Epithelial cell of prostate (primary cell): ENCODE measurements around the gene F7.
"Not testable (repeated sequence)": the region's sequence is repeated elsewhere in the genome, so short reads cannot be mapped to it uniquely, and the experiment has no call there.

ENCODE experiments used
- DNase-seq: peaks from one replicate; pipeline ENCODE4 v3.0.0-alpha.2; 2011; ENCODE audit warnings: low read depth, low spot score
- H3K27ac ChIP-seq: fragments of 450-650 bp; 2 replicates; pipeline ENCODE4 v1.5.1; 2017; ENCODE audit warnings: mild to moderate bottlenecking

The F7 gene

GRCh38 chr13:113096052-113096744, 9.4 kb upstream of the F7 start:
- DNase-seq: no peak
- H3K27ac ChIP-seq: no peak overlapping the region

GRCh38 chr13:113096745-113097305, 8.8 kb upstream of the F7 start:
- no peak overlapping the region for H3K27ac ChIP-seq
- DNase-seq: no peak

GRCh38 chr13:113097651-113098050, 7.9 kb upstream of the F7 start:
- H3K27ac ChIP-seq: no peak overlapping the region
- DNase-seq: no peak

GRCh38 chr13:113098162-113098732, 7.3 kb upstream of the F7 start:
- no peak overlapping the region for H3K27ac ChIP-seq

GRCh38 chr13:113099142-113099541, 6.4 kb upstream of the F7 start:
- no peak for DNase-seq
- H3K27ac ChIP-seq: no peak overlapping the region

More at GRCh38 chr13:113098162-113098732, 7.3 kb upstream of the F7 start:
- DNase-seq: no peak

- H3K27ac ChIP-seq, DNase-seq: not testable (repeated sequence)
Measured at GRCh38 chr13:113102302-113102701, 3.3 kb upstream of the F7 start.

GRCh38 chr13:113102727-113103126, 2.9 kb upstream of the F7 start:
- H3K27ac ChIP-seq: no peak overlapping the region
- no peak for DNase-seq

- no peak overlapping the region for H3K27ac ChIP-seq
- no peak for DNase-seq
Measured at GRCh38 chr13:113103646-113104045, 1.9 kb upstream of the F7 start.

GRCh38 chr13:113105921-113106452, 396 bp downstream of the F7 start:
- DNase-seq: no peak
- no peak overlapping the region for H3K27ac ChIP-seq

- no peak overlapping the region for H3K27ac ChIP-seq
- no peak for DNase-seq
Measured at GRCh38 chr13:113106711-113107351, 1.2 kb downstream of the F7 start.

- H3K27ac ChIP-seq, DNase-seq: not testable (repeated sequence)
Measured at GRCh38 chr13:113108521-113108920, 2.9 kb downstream of the F7 start.

- H3K27ac ChIP-seq: no peak overlapping the region
- DNase-seq: no peak
Measured at GRCh38 chr13:113109151-113110047, 3.8 kb downstream of the F7 start.

GRCh38 chr13:113110048-113110851, 4.7 kb downstream of the F7 start:
- H3K27ac ChIP-seq: no peak overlapping the region
- DNase-seq: no peak

GRCh38 chr13:113110852-113111315, 5.3 kb downstream of the F7 start:
- no peak for DNase-seq
- H3K27ac ChIP-seq: no peak overlapping the region

- not testable (repeated sequence) for DNase-seq, H3K27ac ChIP-seq
Measured at GRCh38 chr13:113111821-113112220, 6.2 kb downstream of the F7 start.

- H3K27ac ChIP-seq, DNase-seq: not testable (repeated sequence)
Measured at GRCh38 chr13:113112475-113112874, 6.9 kb downstream of the F7 start.

- no peak overlapping the region for H3K27ac ChIP-seq
- no peak for DNase-seq
Measured at GRCh38 chr13:113112893-113113845, 7.6 kb downstream of the F7 start.

GRCh38 chr13:113113846-113114271, 8.3 kb downstream of the F7 start:
- DNase-seq: no peak
- H3K27ac ChIP-seq: no peak overlapping the region
